Inferior parietal cortex (tissue), 1 donor: ENCODE measurements around the gene STX2.

ENCODE experiments used
- DNase-seq: peaks from one replicate; pipeline ENCODE4 v3.0.0-alpha.2; 2016; ENCODE audit errors: extremely low spot score

STX2 gene

GRCh38 chr12:130831876-130832405 lies 7.1 kb downstream of the STX2 start:
- no peak for DNase-seq

GRCh38 chr12:130831246-130831645 lies 7.8 kb downstream of the STX2 start:
- DNase-seq, result no peak

GRCh38 chr12:130830246-130830551 lies 8.9 kb downstream of the STX2 start:
- DNase-seq, result no peak

- no peak for DNase-seq
Measured at GRCh38 chr12:130829391-130830245, 9.4 kb downstream of the STX2 start.

DNA sequence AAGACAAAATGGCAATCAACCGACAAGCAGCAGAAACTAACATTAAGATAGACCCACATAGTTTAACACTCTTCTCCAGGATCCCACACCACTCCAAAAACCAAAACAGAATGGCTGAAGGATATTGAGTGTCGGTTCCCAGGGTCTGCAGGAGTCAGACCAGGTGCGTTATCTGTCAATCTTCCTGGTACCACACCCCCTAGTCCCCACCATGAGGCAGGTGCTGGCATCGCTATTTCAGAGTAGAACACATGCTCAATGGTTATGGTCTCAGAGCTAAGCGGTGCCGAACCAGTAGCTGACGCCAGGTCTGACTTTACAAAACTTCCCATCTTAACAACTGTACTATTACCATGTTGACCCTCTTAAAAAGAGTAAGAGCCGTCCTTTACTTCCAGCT lies 10.2 kb downstream of the STX2 start:
- no peak for DNase-seq

DNA sequence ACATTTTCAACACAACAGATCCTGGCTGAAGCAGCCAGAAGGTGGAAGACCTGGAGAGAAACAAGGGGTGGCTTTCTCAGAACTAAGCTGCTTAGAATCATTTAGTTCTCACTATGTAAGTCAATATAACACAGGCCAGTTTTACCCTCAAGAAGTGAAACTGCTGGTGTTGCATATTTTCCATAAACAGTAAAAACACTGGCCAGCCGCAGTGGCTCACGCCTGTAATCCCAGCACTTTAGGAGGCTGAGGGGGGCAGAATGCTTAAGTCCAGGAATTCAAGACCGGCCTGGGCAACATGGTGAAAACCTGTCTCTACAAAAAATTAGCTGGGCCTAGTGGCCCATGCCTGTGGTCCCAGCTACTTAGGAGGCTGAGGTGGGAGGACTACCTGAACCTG lies 11.6 kb downstream of the STX2 start:
- no peak for DNase-seq

- no peak for DNase-seq
Measured at GRCh38 chr12:130826151-130826801, 12.8 kb downstream of the STX2 start.

DNA sequence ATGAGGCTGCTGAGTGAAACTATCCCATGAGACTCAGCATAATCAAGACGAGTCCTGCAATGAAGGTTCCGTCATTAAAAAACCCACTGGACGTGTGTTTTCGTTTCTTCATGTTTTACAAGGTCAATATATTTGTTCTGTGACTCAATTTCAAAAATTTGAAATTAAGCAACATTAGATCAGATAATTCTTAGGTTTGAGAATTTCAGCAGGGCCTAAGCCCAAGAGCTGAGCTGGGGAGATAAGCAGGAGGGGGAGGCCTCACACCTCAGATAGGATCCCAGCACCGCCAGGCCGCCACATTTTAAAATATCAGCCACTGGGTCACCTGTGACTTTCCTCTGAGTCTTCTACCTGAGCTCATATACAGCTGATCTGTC lies 13.3 kb downstream of the STX2 start:
- DNase-seq, result no peak

DNA sequence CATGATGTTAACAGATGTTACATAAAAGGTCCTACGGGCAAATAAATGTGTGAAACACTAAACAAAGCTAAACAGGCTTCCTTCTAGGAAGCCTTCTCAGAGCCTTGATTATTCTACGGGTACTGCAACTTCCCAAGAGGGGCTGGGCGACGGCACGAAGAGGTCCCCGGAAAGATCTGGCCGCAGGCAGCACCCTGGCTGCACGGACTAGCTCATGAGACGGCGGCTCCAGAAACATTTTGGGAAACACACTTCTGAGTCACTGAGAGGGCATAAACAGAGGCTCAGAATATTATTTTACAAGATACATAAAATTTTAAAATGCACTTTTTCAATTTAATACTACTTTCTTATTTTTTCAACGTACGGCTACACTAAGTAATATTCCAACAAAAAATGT lies 19.4 kb downstream of the STX2 start:
- no peak for DNase-seq

DNA sequence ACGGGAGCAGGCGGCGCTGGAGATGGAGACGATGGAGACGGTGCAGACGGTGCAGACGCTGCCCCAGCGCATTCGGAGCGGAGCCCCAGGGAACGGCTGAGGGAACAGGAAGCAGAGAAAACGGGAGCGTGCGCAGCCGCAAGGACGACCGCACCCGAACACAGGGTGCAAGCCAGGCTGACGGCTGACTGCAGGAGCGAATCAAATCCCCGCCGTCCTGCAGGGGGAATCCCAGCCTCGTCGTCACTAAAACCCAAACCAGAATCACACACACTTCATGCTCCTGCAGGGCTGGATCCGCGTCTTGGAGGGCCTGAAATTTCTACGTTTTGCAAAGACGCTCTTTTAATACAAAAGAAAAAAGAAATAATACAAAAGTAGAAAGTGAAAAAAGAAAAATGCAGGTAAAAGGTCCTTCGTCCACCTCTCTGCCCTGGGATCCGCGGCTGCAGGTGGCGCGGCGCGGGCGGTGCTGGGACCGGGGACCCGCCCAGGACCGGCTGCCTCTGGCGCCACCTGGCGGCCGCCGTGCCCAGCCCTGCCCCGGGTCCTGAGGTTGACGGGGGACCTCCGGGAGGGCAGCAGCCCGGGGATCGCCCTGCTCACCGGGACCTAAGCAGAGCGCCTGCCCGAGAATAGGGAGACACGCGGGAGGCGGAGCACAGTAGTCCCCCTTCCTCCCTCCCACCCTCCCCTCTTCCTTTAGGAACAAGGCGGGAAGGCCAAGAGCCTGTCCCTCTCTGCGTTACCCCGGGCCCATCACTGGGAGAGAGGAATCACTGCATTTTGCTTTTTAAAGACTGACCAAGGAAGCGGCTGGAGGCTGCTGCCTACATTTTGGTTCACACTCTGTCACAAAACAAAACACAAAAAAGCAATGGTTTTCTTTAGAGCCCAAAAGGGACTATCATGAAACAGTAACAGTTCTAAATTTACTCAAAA lies 20.1 kb downstream of the STX2 start:
- no peak for DNase-seq

GRCh38 chr12:130818272-130818634 lies 20.8 kb downstream of the STX2 start:
- no peak for DNase-seq

GRCh38 chr12:130817804-130818203 lies 21.2 kb downstream of the STX2 start:
- DNase-seq, result no peak

DNA sequence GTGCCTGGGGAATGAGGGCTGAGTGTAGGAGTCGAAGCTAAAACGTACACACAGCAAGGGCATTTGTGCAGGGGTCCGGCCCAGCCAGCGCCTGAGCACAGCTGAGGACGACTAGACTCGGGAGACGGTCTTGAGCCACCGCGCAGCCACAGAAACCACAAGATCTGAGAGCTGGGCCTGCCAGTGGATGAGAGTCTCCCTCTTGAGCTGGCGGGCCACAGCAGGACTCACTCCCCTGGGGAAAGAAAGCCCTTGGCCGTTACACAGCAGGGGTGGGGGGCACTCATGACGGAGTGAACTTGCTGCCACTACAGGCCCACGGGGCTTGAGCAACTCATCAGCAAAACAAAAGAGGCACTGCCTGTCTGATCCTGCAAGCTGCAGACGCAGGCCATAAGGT lies 23.0 kb downstream of the STX2 start:
- no peak for DNase-seq

GRCh38 chr12:130815028-130815741 lies 23.9 kb downstream of the STX2 start:
- no peak for DNase-seq

DNA sequence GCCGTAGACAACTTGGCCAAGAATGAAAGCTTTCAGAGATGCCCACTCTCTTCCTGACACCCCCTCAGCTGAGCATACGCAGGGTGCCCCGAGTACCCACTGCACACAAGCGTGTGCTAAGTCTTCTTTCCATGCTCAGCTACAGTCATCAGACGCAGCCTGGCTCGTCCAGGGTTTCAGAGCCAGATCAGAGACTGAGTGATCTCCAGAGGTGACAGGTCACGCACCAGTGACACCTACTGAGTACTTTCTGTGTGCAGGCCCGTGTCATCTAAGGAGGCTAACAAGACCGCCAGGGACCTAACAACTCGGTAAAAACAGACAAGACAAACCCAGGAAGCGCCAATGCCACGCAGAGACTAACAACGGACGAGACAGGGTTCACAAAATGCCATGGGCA lies 25.1 kb downstream of the STX2 start:
- DNase-seq, result no peak

DNA sequence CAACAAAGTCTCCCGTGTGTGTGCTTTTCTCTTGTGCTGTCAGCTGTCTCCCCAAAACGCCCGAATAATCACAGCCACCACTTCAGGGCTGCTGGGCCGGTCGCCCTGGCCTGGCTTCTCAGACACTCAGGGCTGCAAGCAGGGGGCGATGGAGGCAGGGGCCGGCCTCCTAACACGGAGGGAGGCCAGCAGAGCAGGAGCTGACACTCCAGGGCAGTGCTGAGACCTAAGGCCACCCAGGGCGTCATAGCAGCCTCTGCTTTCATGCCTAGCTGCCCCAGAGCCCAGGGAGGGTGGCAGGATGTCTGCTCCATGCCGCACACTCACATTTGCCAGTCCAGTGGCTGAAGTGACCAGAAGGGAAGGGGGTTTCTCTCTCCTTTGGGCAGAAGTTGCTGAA lies 25.6 kb downstream of the STX2 start:
- DNase-seq, result no peak

- no peak for DNase-seq
Measured at GRCh38 chr12:130809791-130810190, 29.3 kb downstream of the STX2 start.

DNA sequence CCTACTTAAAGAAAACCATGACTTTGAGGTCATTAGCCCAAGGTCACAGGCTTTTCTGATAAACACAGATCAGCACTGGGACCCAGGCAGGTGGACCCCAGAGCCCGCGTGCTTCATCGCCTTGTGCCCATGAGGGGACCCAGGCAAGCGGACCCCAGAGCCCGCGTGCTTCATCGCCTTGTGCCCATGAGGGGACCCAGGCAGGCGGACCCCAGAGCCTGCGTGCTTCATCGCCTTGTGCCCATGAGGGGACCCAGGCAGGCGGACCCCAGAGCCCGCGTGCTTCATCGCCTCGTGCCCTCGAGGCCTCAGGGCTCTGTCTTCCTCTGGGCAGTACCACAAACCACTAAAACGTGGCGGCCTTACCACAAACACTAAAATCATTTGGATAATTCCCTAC lies 31.7 kb downstream of the STX2 start:
- no peak for DNase-seq

DNA sequence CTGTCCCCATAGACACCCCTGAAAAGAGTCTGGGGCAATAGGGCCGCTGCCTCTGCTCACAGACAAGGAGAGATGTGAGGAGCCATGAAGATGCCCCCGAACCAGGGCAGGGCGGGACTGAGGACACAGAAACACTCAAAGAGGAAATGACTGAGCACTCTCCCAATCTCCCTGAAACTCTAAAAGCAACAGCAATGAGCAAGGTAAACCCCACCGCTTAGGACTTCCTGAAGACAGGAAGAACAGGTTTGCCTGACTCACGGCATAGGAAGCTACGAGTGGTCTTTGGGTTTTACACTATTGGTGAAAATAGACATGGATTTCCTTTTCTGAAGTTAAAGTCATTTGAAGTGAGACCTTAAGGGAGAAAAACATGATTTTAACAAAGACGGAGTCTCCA lies 32.5 kb downstream of the STX2 start:
- DNase-seq, result no peak

DNA sequence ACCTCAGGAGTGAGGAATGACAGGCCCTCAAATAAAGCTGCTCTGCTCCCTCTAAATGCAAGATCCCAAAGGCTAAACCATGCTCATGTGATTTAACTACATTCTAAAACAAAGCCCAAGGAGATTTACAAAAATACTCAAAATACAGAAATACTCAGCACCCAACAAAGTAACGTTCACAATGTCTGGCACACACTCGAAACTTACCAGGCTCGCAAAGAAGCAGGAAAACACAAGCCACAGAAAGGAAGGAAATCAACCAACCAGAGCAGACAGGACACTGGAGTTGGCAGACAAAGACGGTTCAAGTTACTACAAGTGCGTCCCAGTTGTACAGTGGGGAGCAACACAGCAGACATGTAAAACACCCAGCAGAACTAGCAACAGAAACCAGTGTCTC lies 33.4 kb downstream of the STX2 start:
- DNase-seq, result no peak

DNA sequence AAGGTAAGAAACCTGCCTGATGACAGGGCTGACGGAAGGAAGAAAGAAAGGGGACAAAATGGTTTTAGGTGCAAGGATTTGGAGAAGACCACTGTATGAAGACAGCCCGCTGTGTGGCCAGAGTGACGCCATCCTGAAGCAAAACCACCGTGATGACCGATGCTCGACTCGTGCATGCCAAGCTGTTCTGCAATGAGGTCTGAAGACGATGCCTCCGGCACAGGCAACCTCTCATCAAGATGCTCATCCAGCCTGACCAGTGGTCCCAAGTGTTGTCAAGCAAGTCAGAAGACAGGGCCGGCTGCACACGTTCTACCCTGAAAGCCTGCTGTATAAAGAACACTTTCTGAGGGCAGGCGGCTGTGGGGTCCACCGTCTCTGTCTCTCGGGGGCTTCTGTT lies 34.8 kb downstream of the STX2 start:
- DNase-seq, result no peak

DNA sequence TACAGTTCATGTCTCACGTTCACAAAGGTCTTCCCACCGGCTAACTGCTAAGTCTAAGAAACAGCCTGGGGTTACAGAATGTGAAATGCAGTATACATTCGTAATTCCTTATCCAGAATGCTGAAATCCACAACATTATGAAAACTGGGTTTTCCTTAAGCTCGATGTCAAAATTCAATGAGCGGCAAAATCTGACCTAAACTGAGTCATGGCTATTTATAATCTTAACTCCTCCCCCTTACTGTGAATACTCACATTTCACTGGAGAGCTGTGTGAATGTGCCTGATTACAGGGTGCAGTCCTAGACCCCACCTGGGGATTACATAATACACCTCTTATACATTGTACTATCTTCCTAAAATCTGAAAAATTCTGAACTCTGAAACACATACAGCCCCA lies 35.3 kb downstream of the STX2 start:
- no peak for DNase-seq
